Left lung (tissue), 10 donors: ENCODE results near the gene PTPN2. TPM values are rescaled to one million over a fixed set of nuclear protein-coding genes. Genes with fewer than 3 reads are reported as not detected.

ENCODE experiments used
- ATAC-seq: fragments of 200-7000 bp; cut with Tn5 transposase; one replicate; pipeline ENCODE4 v1.9.1; 2020; ENCODE audit warnings: moderate library complexity
- DNase-seq, 4 donors: peaks; one replicate each; pipeline ENCODE4 v3.0.0-alpha.2; 2013 to 2020
- H3K27ac ChIP-seq, 2 donors: fragments of 200-600 bp; sonication (generic) in 1 of 2; one replicate each; pipeline versions ENCODE4 v1.5.0 to v1.8.0; 2020 to 2021
- H3K27me3 ChIP-seq, 2 donors: fragments of 200-600 bp; sonication (generic) in 1 of 2; one replicate each; pipeline versions ENCODE4 v1.5.0 to v1.8.0; 2020 to 2021
- H3K36me3 ChIP-seq, 2 donors: fragments of 200-600 bp; sonication (generic) in 1 of 2; one replicate each; pipeline versions ENCODE4 v1.5.0 to v1.8.0; 2020 to 2021
- H3K4me1 ChIP-seq, 2 donors: fragments of 200-600 bp; one replicate each; pipeline ENCODE4 v1.8.0; 2021
- H3K4me3 ChIP-seq, 2 donors: fragments of 200-600 bp; sonication (generic) in 1 of 2; one replicate each; pipeline versions ENCODE4 v1.5.0 to v1.8.0; 2020 to 2021; ENCODE audit warnings: mild to moderate bottlenecking in 1 of 2
- H3K9me3 ChIP-seq, 2 donors: fragments of 200-600 bp; sonication (generic) in 1 of 2; one replicate each; pipeline versions ENCODE4 v1.5.0 to v1.8.0; 2020 to 2021
- CTCF ChIP-seq, 2 donors: fragments of 200-600 bp; sonication (generic) in 1 of 2; IDR thresholded peaks; one replicate each; pipeline versions ENCODE4 v1.5.0 to v1.8.0; 2021; ENCODE audit warnings: antibody characterized with exemption in 2 of 2
- intact Hi-C, 2 donors: fragments of 100-400 bp; cut with DNase I; formaldehyde crosslinking; loops; one replicate each; pipeline versions ENCODE4 v1.11.2 to v1.14.2; 2022
- polyA plus RNA-seq, 6 donors: library from polyadenylated mRNA; unstranded; fragments of 120-200 nt; gene quantifications; one replicate each; pipeline ENCODE4 v1.2.1, GENCODE V29; 2013; ENCODE audit not compliant: insufficient read length in 6 of 6
- total RNA-seq, 2 donors: library from RNA; stranded (reverse); fragmentation: NEBNext Ultra II Directional; extraction: Animal tissue kit (Norgen Biotek cat#: 25700); gene quantifications; one replicate each; pipeline ENCODE4 v1.2.1, GENCODE V29; 2021
- donor health status: DM: no; HTN: yes; CAD: no.
- donor health status: DM: no; HTN: no; CAD: no.

The PTPN2 gene
- total and polyA plus RNA-seq, 8 donors: 35.6 to 75.8 (median 66.7) TPM

- no peak for TF ChIP-seq CTCF (IDR thresholded peaks at IDR 0.05)
- H3K9me3 ChIP-seq: no peaks in the 10 kb centered on the region
- no peak for DNase-seq
- no peaks in the 10 kb centered on the region for H3K36me3 ChIP-seq
- no peak overlapping the region for H3K4me3 ChIP-seq
- no peaks in the 10 kb centered on the region for H3K4me1 ChIP-seq
- intact Hi-C loops: no loop called here
- H3K27ac ChIP-seq: no peak overlapping the region
- no peak for ATAC-seq
- H3K27me3 ChIP-seq: no peaks in the 10 kb centered on the region
These were observed 114.9 kb downstream of the PTPN2 start for GRCh38 chr18:12769136-12769535.

- H3K27ac ChIP-seq: no peak overlapping the region
- H3K9me3 ChIP-seq: no peaks in the 10 kb centered on the region
- no peak overlapping the region for H3K4me3 ChIP-seq
- no peak for TF ChIP-seq CTCF (IDR thresholded peaks at IDR 0.05)
- H3K36me3 ChIP-seq: no peaks in the 10 kb centered on the region
- no peaks in the 10 kb centered on the region for H3K27me3 ChIP-seq
- DNase-seq: no peak
- H3K4me1 ChIP-seq: no peaks in the 10 kb centered on the region
- intact Hi-C loops: no loop called here
- no peak for ATAC-seq
These were observed 115.4 kb downstream of the PTPN2 start for GRCh38 chr18:12768625-12769024.

GRCh38 chr18:12767580-12768155 is 116.4 kb downstream of the PTPN2 start:
- H3K4me1 ChIP-seq: no peaks in the 10 kb centered on the region
- no peaks in the 10 kb centered on the region for H3K27me3 ChIP-seq
- no peaks in the 10 kb centered on the region for H3K9me3 ChIP-seq
- no peak overlapping the region for H3K27ac ChIP-seq
- H3K4me3 ChIP-seq: no peak overlapping the region
- no peaks in the 10 kb centered on the region for H3K36me3 ChIP-seq
- intact Hi-C loops: no loop called here
- no peak for TF ChIP-seq CTCF (IDR thresholded peaks at IDR 0.05)
- no peak for DNase-seq
- no peak for ATAC-seq

GRCh38 chr18:12766986-12767433 is 117.0 kb downstream of the PTPN2 start:
- TF ChIP-seq CTCF (IDR thresholded peaks at IDR 0.05): no peak
- H3K36me3 ChIP-seq: no peaks in the 10 kb centered on the region
- no peaks in the 10 kb centered on the region for H3K4me1 ChIP-seq
- no peaks in the 10 kb centered on the region for H3K27me3 ChIP-seq
- H3K4me3 ChIP-seq: no peak overlapping the region
- no peak overlapping the region for H3K27ac ChIP-seq
- ATAC-seq: no peak
- H3K9me3 ChIP-seq: no peaks in the 10 kb centered on the region
- intact Hi-C loops: no loop called here
- no peak for DNase-seq

- Histone ChIP-seq H3K4me1 (no peaks in the 10 kb centered on the region), H3K27ac (no peak overlapping the region), H3K36me3 (no peaks in the 10 kb centered on the region), H3K4me3 (no peak overlapping the region), H3K27me3 (no peaks in the 10 kb centered on the region), H3K9me3 (no peaks in the 10 kb centered on the region)
- intact Hi-C loops: no loop called here
- no peak for ATAC-seq
- no peak for TF ChIP-seq CTCF (IDR thresholded peaks at IDR 0.05)
- no peak for DNase-seq
These were observed 118.5 kb downstream of the PTPN2 start for GRCh38 chr18:12765586-12765985.
